OCI-LY3 (cell line): ENCODE results near the gene MIEF2.

Experiments
- EZH2phosphoT487 ChIP-seq: fragments of 200-600 bp; shearing (Covaris generic); IDR thresholded peaks from 2 replicates; pipeline ENCODE4 v1.6.1; 2018; ENCODE audit warnings: antibody characterized with exemption, mixed run types, low read depth
- TF ChIP-seq, protein P1 (sequence below): fragments of 200-600, 300-600 bp; sonication (generic); IDR thresholded peaks from 2 replicates; pipeline ENCODE4 v1.5.1; 2014; ENCODE audit warnings: antibody characterized with exemption, low read length, low read depth

DNA sequence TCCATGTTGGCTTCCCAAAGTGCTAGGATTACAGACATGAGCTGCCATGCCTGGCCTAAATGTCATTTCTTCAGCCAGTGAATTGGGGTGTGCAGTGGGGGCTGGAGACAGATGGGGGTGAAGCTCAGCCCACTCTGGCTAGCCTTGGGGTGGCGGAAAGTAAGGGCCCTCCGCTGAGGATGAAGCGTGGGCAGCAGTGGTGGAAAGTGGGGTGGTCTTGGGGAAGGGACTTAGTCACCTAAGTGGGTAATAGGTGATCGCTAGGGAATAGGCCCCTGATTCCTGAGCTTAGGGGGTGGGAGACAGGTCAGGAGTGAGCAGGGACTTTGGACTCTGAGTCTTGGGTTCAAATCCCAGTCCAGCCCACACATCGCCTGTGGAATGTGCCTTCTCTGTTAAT, 32.8 kb upstream of the MIEF2 start:
- TF ChIP-seq, protein P1, sequence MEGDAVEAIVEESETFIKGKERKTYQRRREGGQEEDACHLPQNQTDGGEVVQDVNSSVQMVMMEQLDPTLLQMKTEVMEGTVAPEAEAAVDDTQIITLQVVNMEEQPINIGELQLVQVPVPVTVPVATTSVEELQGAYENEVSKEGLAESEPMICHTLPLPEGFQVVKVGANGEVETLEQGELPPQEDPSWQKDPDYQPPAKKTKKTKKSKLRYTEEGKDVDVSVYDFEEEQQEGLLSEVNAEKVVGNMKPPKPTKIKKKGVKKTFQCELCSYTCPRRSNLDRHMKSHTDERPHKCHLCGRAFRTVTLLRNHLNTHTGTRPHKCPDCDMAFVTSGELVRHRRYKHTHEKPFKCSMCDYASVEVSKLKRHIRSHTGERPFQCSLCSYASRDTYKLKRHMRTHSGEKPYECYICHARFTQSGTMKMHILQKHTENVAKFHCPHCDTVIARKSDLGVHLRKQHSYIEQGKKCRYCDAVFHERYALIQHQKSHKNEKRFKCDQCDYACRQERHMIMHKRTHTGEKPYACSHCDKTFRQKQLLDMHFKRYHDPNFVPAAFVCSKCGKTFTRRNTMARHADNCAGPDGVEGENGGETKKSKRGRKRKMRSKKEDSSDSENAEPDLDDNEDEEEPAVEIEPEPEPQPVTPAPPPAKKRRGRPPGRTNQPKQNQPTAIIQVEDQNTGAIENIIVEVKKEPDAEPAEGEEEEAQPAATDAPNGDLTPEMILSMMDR = no peak
- no peak for TF ChIP-seq EZH2phosphoT487
